ENCODE measurements around the gene ALPP.

GRCh38 chr2:232431705-232432590, 53.4 kb downstream of the ALPP start:
- TF ChIP-seq CTCF (IDR thresholded peaks at IDR 0.05; ENCODE audit: borderline replicate concordance, extremely low read depth, low read length, poor library complexity, severe bottlenecking) (no peak), EZH2 (IDR thresholded peaks at IDR 0.05; ENCODE audit: borderline replicate concordance, low read depth, low read length, severe bottlenecking) (no peak)
